SK-N-DZ (cell line): Measurements from ENCODE around the gene QPRT.
"Not testable (repeated sequence)": the region's sequence is repeated elsewhere in the genome, so short reads cannot be mapped to it uniquely, and the experiment has no call there.

Experiments
- DNase-seq: peaks from one replicate; pipeline ENCODE4 v3.0.0-alpha.2; 2015; ENCODE audit warnings: low spot score

The QPRT gene

DNA sequence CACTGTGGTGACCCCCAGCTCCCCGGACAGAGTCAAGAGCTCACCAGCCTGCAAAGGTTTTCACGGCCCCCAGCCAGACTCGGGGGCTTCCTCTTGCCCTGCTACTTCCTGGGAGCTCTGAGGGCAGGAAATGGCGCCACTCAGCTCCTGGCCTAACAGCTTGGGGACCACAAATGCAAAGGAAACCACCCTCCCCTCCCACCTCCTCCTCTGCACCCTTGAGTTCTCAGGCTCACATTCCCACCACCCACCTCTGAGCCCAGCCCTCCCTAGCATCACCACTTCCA, 16.3 kb upstream of the QPRT start:
- no peak for DNase-seq

DNA sequence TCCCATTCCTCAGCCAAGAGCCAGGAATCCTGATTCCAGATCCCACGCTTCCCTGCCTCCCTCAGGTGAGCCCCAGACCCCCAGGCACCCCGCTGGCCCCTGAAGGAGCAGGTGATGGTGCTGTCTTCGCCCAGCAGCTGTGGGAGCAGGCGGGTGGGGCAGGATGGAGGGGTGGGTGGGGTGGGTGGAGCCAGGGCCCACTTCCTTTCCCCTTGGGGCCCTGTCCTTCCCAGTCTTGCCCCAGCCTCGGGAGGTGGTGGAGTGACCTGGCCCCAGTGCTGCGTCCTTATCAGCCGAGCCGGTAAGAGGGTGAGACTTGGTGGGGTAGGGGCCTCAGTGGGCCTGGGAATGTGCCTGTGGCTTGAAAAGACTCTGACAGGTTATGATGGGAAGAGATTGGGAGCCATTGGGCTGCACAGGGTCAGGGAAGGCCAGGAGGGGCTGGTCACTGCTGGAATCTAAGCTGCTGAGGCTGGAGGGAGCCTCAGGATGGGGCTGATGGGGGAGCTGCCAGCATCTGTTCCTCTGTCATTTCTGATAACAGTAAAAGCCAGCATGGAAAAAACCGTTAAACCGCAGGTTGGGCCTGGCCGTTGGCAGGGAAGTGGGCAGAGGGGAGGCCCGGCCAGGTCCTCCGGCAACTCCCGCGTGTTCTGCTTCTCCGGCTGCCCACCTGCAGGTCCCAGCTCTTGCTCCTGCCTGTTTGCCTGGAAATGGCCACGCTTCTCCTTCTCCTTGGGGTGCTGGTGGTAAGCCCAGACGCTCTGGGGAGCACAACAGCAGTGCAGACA, 15.8 kb upstream of the QPRT start, which contains the start of gene SPN:
SPN (plus strand) TSS at position 232 of the 791 bp plus-strand sequence; CDS start at position 714, 482 bp downstream.
- no peak for DNase-seq

- no peak for DNase-seq
Observed at GRCh38 chr16:29663807-29664090, 15.2 kb upstream of the QPRT start.

GRCh38 chr16:29664091-29664921, 14.7 kb upstream of the QPRT start:
- DNase-seq = peak; percentile 57

DNA sequence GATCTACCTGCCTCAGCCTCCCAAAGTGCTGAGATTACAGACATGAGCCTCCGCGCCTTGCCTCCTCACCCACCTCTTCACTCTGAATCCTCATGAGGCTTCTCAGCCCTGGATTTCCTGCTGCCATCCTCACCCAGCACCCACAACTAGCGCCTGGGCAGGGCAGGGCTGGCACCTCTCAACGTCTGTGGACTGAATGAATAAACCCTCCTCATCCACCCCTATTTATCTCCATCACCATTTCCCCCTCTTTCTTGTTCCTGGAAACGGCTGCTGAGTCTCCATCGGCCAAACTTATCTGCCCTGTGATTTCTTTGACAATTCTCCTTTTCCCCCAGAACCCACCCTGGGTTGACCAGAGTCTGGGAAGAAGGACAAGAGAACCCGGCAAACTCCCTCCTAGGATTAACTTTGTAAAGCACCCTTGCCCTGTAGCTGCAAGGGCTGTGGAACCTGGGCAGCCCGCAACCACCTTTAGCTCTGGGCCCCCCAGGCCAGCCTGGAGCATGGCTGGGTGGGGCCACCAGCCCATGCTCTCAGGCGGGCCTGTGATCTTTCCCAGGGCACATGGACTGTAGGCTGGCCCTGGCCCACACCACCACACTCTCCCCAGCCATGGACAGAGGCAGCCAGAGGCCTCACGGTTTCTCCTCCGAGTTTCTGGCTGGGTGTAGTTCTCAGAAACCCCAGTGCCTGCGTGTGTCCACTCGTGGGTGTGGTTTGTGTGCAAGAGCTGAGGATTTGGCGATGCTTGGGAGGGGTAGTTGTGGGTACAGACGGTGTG, 13.5 kb upstream of the QPRT start:
- DNase-seq = no peak

GRCh38 chr16:29667322-29667610, 11.7 kb upstream of the QPRT start:
- not testable (repeated sequence) for DNase-seq

GRCh38 chr16:29667755-29668154, 11.2 kb upstream of the QPRT start:
- no peak for DNase-seq

DNA sequence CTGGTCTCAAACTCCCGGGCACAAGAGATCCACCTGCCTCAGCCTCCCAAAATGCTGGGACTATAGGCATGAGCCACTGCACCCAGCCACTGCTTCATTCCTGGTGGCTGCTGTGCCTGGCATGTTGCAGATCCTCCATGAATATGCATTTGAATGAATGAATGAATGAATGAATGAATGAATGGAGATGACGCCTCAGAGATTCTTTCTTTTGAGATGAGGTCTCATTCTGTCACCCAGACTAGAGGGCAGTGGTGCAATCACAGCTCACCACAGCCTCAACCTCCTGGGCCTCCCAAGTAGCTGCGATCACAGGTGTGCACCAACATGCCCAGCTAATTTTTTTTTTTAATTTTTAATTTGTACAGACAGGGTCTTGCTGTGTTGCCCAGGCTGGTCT, 10.7 kb upstream of the QPRT start:
- DNase-seq = no peak

DNA sequence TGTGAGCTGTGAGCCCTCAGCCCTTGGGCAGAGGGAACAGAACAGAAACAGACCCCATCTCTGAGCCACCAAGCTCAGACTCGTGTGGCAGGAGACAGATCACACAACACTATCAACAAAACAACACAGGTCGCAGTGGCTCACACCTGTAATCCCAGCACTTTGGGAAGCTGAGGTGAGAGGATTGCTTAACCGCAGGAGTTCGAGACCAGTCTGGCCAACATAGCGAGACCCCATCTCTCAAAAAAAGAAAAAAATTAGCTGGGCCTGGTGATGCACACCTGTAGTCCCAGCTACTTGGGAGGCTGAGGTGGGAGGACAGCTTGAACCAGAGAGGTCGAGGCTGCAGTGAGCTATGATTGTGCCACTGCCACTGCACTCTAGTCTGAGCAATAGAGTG, 5.5 kb upstream of the QPRT start:
- no peak for DNase-seq

- no peak for DNase-seq
Observed at GRCh38 chr16:29674188-29674587, 4.8 kb upstream of the QPRT start.

DNA sequence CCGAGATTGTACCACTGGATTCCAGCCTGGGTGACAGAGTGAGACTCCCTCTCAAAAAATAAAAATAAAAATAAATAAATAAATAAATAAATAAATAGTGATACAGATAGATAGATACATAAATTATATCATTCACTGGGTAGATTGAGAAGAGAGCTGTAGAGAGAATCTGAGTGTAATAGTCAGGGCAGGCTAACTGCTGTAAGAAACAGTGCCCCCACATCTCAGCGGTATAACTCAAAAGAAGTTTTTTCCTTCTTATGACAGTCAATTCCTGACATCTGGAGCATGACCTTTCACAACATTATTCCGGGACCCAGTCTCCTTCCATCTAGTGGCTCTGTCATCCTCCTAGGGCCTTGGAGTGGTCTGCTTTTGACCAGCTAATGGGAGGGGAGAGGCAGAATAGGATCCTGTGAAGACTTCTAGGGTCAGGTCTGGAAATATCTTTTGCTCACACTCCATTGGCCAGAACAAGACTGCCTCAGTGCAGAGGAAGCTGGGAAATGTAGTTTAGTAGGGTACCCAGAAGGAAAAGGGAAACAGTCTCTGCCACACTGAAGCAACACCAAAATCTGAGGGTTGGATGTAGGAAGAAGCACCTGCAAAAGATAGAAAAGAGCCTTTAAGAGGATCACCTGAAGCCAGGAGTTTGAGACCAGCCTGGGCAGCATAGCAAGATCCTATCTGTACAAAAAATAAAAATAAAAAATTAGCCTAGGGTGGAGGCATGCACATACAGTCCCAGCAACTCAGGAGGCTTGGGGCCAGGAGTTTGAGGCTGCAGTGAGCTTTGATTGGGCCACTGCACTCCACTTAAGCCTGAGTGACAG, 3.0 kb upstream of the QPRT start:
- DNase-seq = peak; percentile 83

DNA sequence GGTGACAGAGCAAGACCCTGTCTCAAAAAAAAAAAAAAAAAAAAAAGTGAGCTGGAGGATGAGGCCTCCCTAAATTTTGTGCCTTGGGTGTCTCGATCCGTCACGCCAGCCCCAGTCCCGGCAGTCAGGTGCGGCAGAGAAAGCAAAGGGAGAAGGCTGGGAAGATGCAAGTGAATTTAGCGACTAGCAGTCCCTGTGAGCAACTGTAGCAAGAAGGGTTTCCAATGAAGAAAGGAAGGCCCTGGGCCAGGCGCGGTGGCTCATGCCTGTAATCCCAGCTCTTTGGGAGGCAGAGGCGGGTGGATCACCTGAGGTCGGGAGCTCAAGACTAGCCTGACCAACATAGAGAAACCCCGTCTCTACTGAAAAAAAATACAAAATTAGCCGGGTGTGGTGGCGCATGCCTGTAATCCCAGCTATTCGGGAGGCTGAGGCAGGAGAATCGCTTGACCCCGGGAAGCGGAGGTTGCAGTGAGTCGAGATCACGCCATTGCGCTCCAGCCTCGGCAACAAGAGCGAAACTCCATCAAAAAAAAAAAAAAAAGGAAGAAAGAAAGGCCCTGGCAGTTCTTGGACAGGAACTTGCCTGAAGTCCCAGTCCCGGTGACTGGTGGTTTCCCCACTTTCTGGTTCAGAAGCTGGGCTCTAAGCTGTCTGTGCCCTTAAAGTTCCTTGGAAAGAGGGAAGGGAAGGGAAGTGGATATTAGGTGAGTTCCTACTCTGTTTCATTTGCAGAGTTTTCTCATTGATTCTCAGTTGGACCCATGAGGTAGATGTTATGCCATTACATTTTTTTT, 1.8 kb upstream of the QPRT start:
- no peak for DNase-seq

- no peak for DNase-seq
Observed at GRCh38 chr16:29680180-29680598, 1.2 kb downstream of the QPRT start.

DNA sequence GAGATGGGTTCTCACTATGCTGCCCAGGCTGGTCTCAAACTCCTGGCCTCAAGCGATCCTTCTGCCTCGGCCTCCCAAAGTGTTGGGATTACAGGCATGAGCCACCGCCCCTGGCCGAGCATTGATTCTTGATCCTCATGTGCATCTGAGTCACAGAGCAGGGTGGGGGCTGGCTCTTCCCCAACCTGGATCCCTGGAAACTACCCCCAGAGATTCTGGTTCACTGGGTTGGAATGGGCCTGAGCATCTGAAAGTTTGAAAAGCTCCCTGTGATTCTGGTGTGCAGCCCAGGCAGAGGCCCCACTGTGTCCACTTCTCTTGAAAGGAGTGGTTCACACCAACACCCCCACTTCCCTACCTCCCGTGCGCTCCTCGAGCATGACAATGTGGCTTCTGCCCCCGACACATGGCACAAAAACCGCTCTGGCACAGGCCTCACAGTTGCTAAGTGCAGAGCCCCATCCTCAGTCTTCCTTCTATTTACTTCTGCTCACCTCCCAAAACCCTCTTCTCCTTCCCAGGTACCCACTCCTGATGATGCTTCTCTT, 4.6 kb downstream of the QPRT start:
- no peak for DNase-seq

GRCh38 chr16:29684679-29685078, 5.7 kb downstream of the QPRT start:
- DNase-seq = no peak

GRCh38 chr16:29686740-29687332, 7.9 kb downstream of the QPRT start:
- no peak for DNase-seq

DNA sequence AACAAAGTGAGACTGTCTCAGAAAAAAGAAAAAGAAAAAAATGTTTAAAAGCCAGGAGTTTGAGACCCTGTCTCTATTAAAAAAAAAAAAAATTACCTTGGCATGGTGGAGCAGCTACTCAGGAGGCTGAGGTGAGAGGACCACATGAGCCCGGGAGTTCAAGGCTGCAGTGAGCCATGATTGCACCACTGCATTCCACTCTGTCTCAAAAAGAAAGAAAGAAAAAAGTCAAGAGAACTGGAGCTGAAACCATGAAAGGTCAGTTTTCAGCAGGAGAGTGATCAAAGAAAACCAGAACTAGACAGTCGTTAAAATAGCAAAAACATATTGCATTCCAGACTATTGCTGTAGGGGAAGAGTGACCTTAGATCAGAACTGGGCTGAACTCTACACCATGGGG, 8.8 kb downstream of the QPRT start:
- no peak for DNase-seq

DNA sequence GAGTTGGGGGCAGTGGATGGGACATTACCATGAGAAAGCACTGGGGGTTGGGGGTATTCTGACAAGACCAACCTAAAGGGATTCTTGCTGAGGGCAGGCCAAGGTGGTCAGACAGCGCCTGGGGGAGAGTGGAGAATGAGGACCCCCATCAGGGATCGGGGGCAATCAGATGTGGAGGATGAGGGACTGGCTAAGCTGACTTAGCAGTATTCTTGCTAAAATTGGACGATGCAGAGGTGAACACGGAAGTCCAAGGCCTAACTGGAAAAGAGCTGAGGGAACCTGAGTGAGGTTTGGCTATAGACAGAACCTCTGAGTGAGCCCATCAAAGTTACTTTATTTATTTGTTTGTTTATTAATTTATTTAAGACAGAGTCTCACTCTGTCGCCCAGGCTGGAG, 9.2 kb downstream of the QPRT start:
- no peak for DNase-seq

DNA sequence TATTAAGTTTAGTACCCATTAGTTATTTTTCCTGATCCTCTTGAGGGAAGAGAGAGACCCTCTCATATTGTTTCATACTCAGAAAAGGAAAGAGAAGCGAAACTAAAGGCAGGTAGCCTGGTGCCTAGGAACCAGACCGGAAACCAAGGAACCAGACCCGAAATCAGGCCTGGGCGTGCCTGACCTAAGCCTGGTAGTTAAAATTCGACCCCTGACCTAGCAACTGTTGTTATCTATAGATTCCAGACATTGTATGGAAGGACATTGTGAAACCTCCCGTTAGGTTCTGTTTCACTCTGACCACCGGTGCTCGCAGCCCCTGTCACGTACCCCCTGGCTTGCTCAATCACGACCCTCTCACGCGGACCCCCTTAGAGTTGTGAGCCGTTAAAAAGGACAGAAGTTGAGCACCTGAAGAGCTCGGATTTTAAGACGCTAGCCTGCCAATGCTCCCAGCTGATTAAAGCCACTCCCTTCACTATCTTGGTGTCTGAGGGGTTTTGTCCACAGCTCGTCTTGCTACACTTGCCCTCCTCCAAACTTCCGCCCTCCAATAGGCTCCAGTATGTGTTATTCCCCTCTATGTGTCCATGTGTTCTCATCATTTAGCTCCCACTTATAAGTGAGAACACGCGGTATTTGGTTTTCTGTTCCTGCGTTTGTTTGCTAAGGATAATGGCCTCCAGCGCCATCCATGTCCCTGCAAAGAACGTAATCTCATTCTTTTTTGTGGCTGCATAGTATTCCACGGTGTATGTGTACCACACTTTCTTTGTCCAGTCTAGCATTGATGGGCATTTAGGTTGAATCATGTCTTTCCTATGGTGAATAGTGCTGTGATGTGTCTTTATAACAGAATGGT, 10.7 kb downstream of the QPRT start:
- DNase-seq = not testable (repeated sequence)
